22Rv1 (cell line): Measurements from ENCODE around the gene DAG1.
A peak's percentile ranks its signal among the peaks of the same experiment; 100 is the strongest.

ENCODE experiments used
- H3K27ac ChIP-seq: fragments of 450-650 bp; 2 replicates; pipeline ENCODE4 v1.5.1; 2017
- ZFX ChIP-seq: fragments of 450-650 bp; IDR thresholded peaks from 2 replicates; pipeline ENCODE4 v1.6.1; 2017; ENCODE audit warnings: antibody characterized with exemption, borderline replicate concordance
- TF ChIP-seq, protein P1 (sequence below): fragments of 450-650 bp; IDR thresholded peaks from 2 replicates; pipeline ENCODE4 v1.5.1; 2017; ENCODE audit warnings: mild to moderate bottlenecking

DAG1 gene

DNA sequence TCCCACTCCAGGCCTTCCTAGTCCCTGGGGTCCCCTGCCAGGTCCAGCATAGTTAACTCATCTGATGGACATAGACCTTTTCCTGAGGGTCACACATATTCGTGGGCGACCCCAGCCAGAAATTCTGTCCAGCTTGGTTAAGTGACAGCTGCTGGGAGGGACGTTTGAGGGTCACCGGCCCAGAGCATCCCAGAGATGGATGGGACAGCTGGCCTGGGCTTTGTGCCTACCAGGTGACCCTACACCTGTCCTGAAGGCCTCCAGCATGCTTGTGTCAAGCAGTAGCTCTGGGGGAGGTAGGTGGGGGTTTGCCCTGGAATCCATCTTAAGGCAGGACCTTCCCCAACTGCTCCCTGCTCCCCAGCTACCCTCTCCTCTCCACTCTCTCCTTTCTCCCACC, 9.1 kb upstream of the DAG1 start:
- H3K27ac ChIP-seq = peak overlapping the region; percentile 42; the same call in 1 of the 2 replicates
- TF ChIP-seq ZFX = no peak
- TF ChIP-seq, protein P1, sequence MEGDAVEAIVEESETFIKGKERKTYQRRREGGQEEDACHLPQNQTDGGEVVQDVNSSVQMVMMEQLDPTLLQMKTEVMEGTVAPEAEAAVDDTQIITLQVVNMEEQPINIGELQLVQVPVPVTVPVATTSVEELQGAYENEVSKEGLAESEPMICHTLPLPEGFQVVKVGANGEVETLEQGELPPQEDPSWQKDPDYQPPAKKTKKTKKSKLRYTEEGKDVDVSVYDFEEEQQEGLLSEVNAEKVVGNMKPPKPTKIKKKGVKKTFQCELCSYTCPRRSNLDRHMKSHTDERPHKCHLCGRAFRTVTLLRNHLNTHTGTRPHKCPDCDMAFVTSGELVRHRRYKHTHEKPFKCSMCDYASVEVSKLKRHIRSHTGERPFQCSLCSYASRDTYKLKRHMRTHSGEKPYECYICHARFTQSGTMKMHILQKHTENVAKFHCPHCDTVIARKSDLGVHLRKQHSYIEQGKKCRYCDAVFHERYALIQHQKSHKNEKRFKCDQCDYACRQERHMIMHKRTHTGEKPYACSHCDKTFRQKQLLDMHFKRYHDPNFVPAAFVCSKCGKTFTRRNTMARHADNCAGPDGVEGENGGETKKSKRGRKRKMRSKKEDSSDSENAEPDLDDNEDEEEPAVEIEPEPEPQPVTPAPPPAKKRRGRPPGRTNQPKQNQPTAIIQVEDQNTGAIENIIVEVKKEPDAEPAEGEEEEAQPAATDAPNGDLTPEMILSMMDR = no peak

DNA sequence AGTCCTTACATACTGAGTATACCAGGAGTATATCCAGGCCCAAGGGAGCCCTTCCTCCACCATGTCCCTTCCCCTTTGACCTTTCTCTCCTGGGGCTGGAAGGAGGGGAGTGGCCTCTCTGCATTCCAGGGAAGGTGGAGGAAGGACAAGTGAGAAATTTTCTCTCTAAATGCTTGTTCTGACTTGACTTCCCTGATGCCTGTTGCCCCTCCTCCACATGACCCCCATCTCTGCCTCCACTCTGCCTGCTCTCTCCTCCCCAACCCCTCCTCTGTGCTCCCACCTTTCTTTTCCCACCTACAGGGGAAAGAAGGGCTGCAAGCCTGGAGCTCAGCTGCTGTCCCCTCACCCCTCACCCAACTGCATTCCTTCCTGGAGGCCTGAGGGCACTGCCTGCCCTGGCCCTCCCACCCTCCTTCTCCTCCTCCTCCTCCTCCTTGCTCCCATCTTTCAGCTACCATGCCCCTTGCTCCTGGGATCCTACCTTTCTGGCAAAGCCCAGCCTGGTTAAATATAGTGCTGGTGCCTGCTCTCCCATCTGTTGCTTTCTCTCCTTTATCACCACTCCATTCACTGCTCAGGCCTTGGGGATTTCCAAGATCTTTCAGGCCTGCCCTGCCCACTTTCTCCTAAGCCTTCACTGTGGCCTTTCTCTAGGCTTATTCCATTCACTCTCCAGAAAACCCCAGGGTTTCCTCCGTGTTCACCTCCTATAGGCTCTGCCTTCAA, 8.5 kb upstream of the DAG1 start:
- TF ChIP-seq, protein P1 = no peak
- TF ChIP-seq ZFX = no peak

DNA sequence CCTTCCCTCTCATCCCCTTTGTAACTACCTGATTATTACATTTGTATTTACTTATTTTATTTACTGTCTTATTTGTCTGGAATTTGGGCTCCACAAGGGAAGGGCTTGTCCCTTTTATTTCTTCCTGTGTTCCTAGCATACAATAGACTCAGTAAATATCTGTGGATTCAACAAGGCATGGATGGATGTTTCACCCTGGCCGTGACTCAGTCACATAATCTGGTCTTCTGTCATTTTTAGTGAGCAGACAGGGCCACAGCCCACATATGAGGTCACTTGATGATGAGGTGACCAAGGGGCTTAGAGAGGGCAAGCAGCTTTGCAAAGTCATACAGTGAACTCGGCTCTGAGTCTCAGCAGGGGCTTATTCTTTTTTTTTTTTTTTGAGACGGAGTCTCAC, 7.8 kb upstream of the DAG1 start:
- H3K27ac ChIP-seq = peak overlapping the region; percentile 42
- TF ChIP-seq, protein P1 = no peak
- no peak for TF ChIP-seq ZFX

More for the DNA sequence above, 8.5 kb upstream of the DAG1 start:
- H3K27ac ChIP-seq = peak overlapping the region; percentile 42

DNA sequence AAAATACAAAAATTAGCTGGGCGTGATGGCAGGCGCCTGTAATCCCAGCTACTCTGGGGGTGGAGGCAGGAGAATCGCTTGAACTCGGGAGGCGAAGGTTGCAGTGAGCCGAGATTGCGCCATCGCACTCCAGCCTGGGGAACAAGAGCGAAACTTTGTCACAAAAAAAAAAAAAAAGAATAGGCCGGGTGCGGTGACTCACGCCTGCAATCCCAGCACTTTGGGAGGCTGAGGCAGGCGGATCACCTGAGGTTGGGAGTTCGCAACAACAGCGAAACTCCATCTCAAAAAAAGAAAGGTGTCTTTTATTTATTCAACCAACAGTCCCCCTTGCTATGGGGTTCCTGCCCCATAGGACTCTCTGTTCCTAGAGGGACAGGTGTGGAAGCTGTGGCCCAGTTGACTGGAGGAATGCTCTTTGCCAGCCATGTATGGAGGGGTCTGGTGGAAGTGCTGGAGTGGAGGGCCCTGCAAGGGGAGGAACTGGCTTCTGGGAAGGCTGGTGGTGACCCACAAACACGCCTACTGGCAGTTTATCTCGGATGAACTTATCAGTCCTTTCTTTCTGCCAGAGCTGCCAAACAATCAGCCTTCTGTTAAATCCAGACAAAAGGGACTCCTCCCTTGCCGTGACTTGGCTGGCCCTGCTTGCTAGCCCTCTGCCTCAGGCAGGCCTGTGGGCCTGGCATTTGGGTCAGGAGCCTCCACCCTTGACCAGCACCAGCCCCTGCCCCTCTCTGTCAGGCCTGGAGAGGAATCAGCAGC, 4.6 kb upstream of the DAG1 start:
- no peak overlapping the region for H3K27ac ChIP-seq
- TF ChIP-seq, protein P1 = no peak
- TF ChIP-seq ZFX = no peak

DNA sequence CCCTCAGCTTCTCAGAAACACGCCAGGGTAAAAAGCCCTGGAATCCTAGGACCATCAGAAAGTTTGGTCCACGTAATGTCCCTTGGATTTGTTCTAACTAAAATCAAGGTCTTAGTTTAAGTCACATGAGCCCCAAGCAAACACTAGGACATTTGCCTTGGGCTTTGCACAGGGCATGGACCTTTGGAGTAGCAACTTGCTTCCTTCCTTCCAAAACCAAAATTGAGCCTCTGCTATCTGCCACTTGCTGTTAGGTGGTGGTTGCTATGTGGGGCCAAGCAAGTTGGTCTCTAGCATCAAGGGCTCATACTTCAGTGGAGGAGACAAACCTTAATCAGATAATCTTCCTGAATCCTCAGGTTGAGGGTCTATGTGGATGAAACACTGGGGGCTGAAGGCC, 4.0 kb upstream of the DAG1 start:
- TF ChIP-seq, protein P1 = no peak
- TF ChIP-seq ZFX = no peak
- H3K27ac ChIP-seq = no peak overlapping the region

DNA sequence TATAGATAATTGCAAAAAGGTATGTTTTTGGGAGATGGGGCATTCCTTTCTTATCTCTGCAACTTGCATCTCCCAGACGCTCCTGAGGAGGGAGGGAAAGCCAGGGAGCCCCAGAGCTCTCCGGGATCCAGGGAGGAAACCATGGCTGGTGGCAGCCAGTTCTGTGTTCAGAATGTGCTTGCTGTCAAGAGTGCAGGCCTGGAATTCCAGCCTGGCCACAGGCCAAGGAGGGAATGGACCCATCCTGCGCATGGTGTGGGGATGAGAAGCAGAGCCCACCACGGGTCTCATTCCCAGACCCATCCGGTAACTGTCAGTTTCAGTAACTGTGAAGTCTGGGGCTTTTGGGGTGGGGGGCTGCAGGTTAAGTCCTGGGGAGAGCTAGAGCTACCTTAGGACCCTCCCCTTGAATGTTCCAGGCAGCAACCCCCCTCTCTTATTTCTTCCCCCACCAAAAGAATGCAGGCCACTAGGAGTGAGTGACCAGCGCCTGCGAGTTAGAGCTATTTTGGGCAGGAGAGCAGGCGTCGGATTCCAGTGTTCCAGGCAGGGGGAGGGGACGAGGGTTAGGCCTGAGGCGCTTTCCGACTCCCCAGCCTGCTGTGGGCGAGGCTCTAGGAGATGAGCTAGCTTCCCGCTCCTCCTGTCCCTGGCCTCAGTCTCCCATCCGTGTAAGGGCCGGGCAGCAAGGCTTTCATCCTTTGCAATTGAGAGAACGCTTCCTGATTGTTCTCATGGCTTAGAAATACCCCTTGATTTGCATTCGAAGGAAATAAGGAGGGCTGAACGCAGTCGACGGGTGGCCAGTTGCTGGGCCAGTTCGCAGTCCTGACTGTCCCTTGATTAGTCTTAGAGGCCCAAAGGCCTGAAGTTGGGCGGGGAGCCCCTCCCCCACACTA, 781 bp upstream of the DAG1 start:
- TF ChIP-seq ZFX = no peak
- TF ChIP-seq, protein P1 = no peak
- peak overlapping the region; percentile 98 for H3K27ac ChIP-seq
